ENCODE results near the gene SRP72.
"Not testable (repeated sequence)": the region's sequence is repeated elsewhere in the genome, so short reads cannot be mapped to it uniquely, and the experiment has no call there.

DNA sequence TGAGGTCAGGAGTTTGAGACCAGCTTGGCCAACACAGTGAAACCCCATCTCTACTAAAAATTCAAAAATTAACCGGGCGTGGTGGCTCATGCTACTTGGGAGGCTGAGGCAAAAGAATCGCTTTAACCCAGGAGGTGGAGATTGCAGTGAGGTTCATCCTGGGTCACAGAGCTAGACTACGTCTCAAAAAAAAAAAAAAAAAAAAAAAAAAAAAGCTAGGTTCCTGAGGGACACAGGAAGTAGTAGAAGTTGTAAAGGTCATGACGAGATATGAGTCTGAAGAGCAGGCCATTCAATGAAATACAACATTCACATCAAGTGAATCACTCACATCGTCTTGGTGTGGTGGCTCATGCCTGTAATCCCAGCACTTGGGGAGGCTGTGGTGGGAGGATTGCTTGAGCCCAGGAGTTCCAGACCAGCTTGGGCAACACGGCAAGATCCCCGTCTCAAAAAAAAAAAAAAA lies 1.1 kb upstream of the SRP72 start:
- TF ChIP-seq, protein P1, sequence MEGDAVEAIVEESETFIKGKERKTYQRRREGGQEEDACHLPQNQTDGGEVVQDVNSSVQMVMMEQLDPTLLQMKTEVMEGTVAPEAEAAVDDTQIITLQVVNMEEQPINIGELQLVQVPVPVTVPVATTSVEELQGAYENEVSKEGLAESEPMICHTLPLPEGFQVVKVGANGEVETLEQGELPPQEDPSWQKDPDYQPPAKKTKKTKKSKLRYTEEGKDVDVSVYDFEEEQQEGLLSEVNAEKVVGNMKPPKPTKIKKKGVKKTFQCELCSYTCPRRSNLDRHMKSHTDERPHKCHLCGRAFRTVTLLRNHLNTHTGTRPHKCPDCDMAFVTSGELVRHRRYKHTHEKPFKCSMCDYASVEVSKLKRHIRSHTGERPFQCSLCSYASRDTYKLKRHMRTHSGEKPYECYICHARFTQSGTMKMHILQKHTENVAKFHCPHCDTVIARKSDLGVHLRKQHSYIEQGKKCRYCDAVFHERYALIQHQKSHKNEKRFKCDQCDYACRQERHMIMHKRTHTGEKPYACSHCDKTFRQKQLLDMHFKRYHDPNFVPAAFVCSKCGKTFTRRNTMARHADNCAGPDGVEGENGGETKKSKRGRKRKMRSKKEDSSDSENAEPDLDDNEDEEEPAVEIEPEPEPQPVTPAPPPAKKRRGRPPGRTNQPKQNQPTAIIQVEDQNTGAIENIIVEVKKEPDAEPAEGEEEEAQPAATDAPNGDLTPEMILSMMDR (conservative IDR thresholded peaks at IDR 0.05; ENCODE audit: low read depth, low read length): not testable (repeated sequence)
- TF ChIP-seq POLR2A (IDR thresholded peaks at IDR 0.05; ENCODE audit: low read depth, low read length): peak; percentile 78
- TF ChIP-seq RAD21 (IDR thresholded peaks at IDR 0.05; ENCODE audit: low read length); RFX5 (IDR thresholded peaks at IDR 0.05; ENCODE audit: low read depth, low read length): not testable (repeated sequence)

Data from IMR-90 (cell line).